Activated CD8-positive, alpha-beta T cell treated with anti-CD3 and anti-CD28 coated beads for 36 hours (primary cell): ENCODE results near the gene METTL1. TPM values are rescaled to one million over a fixed set of nuclear protein-coding genes. Genes with fewer than 3 reads are reported as not detected.

Experiments
- ATAC-seq: fragments of 200-7000 bp; cut with Tn5 transposase; one replicate; pipeline ENCODE4 v1.10.0; 2021; ENCODE audit warnings: mild to moderate bottlenecking, moderate library complexity
- CTCF ChIA-PET: fragments of 350-600 bp; sonication (Branson Sonifier 250); formaldehyde crosslinking; loops from one replicate; lab custom pipeline; 2021; ENCODE audit warnings: antibody characterized with exemption; lab: Charles Lee
- POLR2A ChIA-PET: fragments of 350-600 bp; sonication (Branson Sonifier 250); formaldehyde crosslinking; loops from one replicate; lab custom pipeline; 2021; ENCODE audit warnings: antibody characterized with exemption; lab: Charles Lee
- DNase-seq: peaks from one replicate; pipeline ENCODE4 v3.0.0-alpha.2; 2020
- H3K27ac Mint-ChIP-seq: one replicate; pipeline ENCODE4 v1.8.0; 2021; ENCODE audit warnings: mild to moderate bottlenecking, mixed read lengths
- H3K27me3 Mint-ChIP-seq: one replicate; pipeline ENCODE4 v1.8.0; 2021; ENCODE audit warnings: mixed read lengths
- H3K36me3 Mint-ChIP-seq: one replicate; pipeline ENCODE4 v1.8.0; 2021; ENCODE audit warnings: low read depth, mixed read lengths
- H3K4me1 Mint-ChIP-seq: one replicate; pipeline ENCODE4 v1.8.0; 2021; ENCODE audit warnings: low read depth, mixed read lengths
- H3K4me3 Mint-ChIP-seq: one replicate; pipeline ENCODE4 v1.8.0; 2021; ENCODE audit warnings: mild to moderate bottlenecking, moderate library complexity, mixed read lengths
- H3K9me3 Mint-ChIP-seq: one replicate; pipeline ENCODE4 v1.8.0; 2021; ENCODE audit warnings: mixed read lengths
- intact Hi-C: fragments of 100-400 bp; cut with micrococcal nuclease; formaldehyde crosslinking; loops from one replicate; pipeline ENCODE4 v1.10.0; 2022
- microRNA-seq: library from miRNA; unstranded; fragments of <30 nt; microRNA quantifications from one replicate; pipeline ENCODE4 v1.2.0, GENCODE V29; 2022; ENCODE audit warnings: borderline microRNAs expressed, borderline replicate concordance
- total RNA-seq, 2 experiments: library from RNA; stranded (reverse); gene quantifications; one replicate each; pipeline ENCODE4 v1.2.3, GENCODE V29; 2021
- TF ChIP-seq, protein P1 (sequence below): fragments of 200-600 bp; IDR thresholded peaks from one replicate; pipeline ENCODE4 v1.8.0; 2022; ENCODE audit warnings: antibody characterized with exemption, mild to moderate bottlenecking

METTL1 gene
- total RNA-seq, 2 experiments from 2014 or later = 29.6 to 34.1 TPM

DNA sequence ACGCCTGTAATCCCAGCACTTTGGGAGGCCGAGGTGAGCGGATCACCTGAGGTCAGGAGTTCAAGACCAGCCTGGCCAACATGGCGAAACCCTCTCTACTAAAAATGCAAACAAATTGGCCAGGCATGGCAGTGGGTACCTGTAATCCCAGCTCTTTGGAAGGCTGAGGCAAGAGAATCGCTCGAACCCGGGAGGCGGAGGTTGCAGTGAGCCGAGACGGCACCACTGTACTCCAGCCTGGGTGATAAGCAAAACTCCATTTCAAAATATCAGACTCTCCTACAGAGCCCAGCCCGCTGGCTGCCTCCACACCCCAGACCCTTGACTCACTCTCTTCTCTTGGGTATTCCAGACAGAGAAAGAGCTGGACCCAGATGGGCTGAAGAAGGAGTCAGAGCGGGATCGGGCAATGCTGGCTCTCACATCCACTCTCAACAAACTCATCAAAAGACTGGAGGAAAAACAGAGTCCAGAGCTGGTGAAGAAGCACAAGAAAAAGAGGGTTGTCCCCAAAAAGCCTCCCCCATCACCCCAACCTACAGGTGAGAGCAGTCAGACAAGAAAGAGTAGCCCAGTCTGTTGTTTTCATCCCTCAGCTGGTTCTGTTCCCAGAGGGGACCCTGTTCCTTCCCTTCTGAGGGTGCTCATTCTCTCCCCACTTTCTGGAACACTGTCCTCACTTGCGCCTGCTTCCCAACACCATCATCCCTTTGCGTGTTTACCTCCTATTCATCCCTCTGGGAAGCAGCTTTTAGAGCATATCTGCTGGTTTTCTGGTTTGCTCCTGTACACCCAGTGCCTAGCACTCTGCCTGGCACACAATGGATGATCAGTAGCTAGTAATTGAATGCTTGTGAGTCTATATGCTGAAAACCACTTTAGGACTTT lies 53.0 kb downstream of the METTL1 start:
- H3K27ac Mint-ChIP-seq = peak overlapping the region; percentile 20
- no peaks in the 10 kb centered on the region for H3K4me1 Mint-ChIP-seq
- H3K36me3 Mint-ChIP-seq = peaks cover 20% of the 10 kb centered on the region
- no peak for ATAC-seq
- H3K9me3 Mint-ChIP-seq = no peaks in the 10 kb centered on the region
- no peaks in the 10 kb centered on the region for H3K27me3 Mint-ChIP-seq
- ChIA-PET POLR2A (interaction anchor here (0.7 to 2.3 kb wide), 6 partner anchors 10 to 436 kb away, joined by 3 to 6 read pairs (median 4); no protein-coding TSS in a partner anchor), CTCF (interaction anchor here (0.6 to 1.2 kb wide), 4 partner anchors 13 to 135 kb away, joined by 3 read pairs; no protein-coding TSS in a partner anchor)
- no peak overlapping the region for H3K4me3 Mint-ChIP-seq
- DNase-seq = no peak
- intact Hi-C loops = no loop called here
- TF ChIP-seq, protein P1, sequence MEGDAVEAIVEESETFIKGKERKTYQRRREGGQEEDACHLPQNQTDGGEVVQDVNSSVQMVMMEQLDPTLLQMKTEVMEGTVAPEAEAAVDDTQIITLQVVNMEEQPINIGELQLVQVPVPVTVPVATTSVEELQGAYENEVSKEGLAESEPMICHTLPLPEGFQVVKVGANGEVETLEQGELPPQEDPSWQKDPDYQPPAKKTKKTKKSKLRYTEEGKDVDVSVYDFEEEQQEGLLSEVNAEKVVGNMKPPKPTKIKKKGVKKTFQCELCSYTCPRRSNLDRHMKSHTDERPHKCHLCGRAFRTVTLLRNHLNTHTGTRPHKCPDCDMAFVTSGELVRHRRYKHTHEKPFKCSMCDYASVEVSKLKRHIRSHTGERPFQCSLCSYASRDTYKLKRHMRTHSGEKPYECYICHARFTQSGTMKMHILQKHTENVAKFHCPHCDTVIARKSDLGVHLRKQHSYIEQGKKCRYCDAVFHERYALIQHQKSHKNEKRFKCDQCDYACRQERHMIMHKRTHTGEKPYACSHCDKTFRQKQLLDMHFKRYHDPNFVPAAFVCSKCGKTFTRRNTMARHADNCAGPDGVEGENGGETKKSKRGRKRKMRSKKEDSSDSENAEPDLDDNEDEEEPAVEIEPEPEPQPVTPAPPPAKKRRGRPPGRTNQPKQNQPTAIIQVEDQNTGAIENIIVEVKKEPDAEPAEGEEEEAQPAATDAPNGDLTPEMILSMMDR = no peak

Small RNA genes within 50 kb of the gene (microRNA-seq; reads per million reads assigned to microRNA genes)
- not detected for gene MIR6759

Other genes starting within 250 kb of the METTL1 start
- gene MBD6, start 249.3 kb downstream of the METTL1 start, total RNA-seq = 10 to 100 TPM; 46.5 to 47.3 TPM
- 10 to 100 TPM; 66.2 to 68.6 TPM for gene DCTN2, start 224.9 kb downstream of the METTL1 start, total RNA-seq
- 1 to 10 TPM; 1.2 to 1.3 TPM for gene KIF5A, start 222.1 kb downstream of the METTL1 start, total RNA-seq
- gene PIP4K2C, start 180.9 kb downstream of the METTL1 start, total RNA-seq = 10 to 100 TPM; 10.7 to 12.3 TPM
- 10 to 100 TPM; 13.7 to 15.1 TPM for gene DTX3, start 167.3 kb downstream of the METTL1 start, total RNA-seq
- 1 to 10 TPM; 1.1 to 1.2 TPM for gene ARHGEF25, start 160.7 kb downstream of the METTL1 start, total RNA-seq
- gene B4GALNT1, start 138.9 kb downstream of the METTL1 start, total RNA-seq = 1 to 10 TPM in 1 of 2 experiments, under 1 TPM in 1; 0.61 to 1.4 TPM
- 10 to 100 TPM; 53.0 to 56.3 TPM for gene OS9, start 78.0 kb downstream of the METTL1 start, total RNA-seq
- gene AGAP2, start 33.4 kb downstream of the METTL1 start, total RNA-seq = 10 to 100 TPM; 22.4 TPM
- 1 to 10 TPM; 6.9 to 7.5 TPM for gene TSPAN31, start 27.1 kb downstream of the METTL1 start, total RNA-seq
- 100 to 1,000 TPM; 218 to 221 TPM for gene CDK4, start 19.8 kb downstream of the METTL1 start, total RNA-seq
- gene MARCHF9, start 17.0 kb downstream of the METTL1 start, total RNA-seq = 10 to 100 TPM; 23.4 to 24.3 TPM
- 1 to 10 TPM; 7.6 to 7.9 TPM for gene CYP27B1, start 5.0 kb downstream of the METTL1 start, total RNA-seq
- 1 to 10 TPM; 4.0 to 4.3 TPM for gene EEF1AKMT3, start 509 bp upstream of the METTL1 start, total RNA-seq
- 10 to 100 TPM; 46.3 to 47.3 TPM for gene TSFM, start 10.7 kb upstream of the METTL1 start, total RNA-seq
- under 1 TPM; 0.34 to 0.49 TPM for gene AVIL, start 46.6 kb upstream of the METTL1 start, total RNA-seq
- 10 to 100 TPM; 67.1 to 67.2 TPM for gene CTDSP2, start 74.6 kb upstream of the METTL1 start, total RNA-seq
- 10 to 100 TPM; 15.8 to 16.7 TPM for gene ATP23, start 169.5 kb upstream of the METTL1 start, total RNA-seq